ENCODE results near the gene C16orf82.
"Not testable (repeated sequence)": the region's sequence is repeated elsewhere in the genome, so short reads cannot be mapped to it uniquely, and the experiment has no call there.

Gene C16orf82

GRCh38 chr16:27066668-27067537 lies at the start of gene C16orf82:
Gene C16orf82, plus strand, starts transcription at chr16:27066927.
- DNase-seq: no peak

DNA sequence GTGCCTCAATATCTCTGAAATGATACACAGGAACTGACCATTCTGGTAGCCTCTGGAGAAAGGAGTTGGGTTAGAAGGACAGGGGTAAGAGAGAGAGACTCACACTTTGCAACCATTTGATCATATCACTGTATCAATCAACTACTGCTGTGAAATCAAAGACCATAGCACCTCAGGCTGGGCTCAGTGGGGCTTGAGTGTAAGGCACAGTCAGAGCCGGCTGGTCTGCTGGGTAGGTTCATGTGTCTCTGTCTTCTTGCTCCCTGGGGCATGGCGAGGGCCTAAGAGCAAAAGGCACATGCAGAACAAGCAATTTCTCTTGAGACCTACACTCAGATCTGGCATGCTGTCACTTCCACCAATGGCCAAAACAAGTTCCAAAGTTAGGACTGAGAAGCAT lies 46.7 kb upstream of the C16orf82 start:
- no peak for DNase-seq

DNA sequence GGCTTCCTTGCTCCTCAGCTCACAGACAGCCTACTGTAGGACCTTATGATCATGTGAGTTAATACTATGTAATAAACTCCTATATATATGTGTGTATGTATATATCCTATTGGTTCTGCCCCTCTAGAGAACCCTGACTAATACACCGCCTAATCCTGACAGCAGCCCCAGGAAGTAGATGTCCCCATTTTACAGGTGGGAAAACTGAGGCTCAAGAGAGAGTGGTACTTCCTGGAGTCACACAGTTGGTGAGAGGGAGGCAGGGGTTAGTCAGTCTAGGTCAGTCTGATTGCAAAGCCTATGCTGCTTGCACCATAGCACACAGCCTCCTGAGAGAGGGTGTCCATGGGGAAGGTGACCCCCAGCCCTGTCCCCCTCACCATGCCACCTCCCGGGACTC lies 42.7 kb upstream of the C16orf82 start:
- DNase-seq: no peak

GRCh38 chr16:27025581-27025980 lies 41.1 kb upstream of the C16orf82 start:
- no peak for DNase-seq

- DNase-seq: no peak
These were observed 38.8 kb upstream of the C16orf82 start for GRCh38 chr16:27027971-27028370.

GRCh38 chr16:27028591-27029110 lies 38.1 kb upstream of the C16orf82 start:
- DNase-seq: no peak

GRCh38 chr16:27029525-27029924 lies 37.2 kb upstream of the C16orf82 start:
- DNase-seq: no peak

DNA sequence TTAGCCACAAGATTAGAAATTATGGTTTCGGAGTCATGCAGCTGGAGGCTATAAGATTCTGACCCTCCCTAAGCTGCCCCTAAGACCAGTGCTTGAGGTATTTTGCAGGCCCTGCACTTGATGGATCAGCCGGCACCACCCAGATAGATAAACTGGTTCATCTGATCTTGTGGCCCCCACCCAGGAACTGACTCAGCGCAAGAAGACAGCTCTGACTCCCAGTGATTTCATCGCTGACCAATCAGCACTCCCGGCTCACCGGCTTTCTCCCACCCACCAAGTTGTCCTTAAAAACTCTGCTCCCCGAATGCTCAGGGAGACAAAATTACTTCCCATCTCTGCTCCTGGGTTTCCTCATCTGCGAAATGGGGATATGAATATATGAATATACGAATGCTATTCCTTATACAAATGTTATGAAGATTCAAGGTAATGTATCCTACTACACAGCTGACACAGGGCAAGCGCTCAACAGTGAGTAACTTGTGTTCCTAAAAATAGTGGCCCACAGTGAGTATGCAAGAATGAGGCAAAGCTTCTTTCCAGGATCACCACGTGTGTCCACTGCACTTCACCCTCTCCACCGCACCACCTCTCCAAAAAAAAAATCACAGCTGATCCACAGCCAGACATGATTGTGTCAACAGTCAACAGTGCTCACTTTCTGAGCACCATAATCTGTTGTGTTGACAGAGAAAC lies 33.3 kb upstream of the C16orf82 start:
- no peak for DNase-seq

DNA sequence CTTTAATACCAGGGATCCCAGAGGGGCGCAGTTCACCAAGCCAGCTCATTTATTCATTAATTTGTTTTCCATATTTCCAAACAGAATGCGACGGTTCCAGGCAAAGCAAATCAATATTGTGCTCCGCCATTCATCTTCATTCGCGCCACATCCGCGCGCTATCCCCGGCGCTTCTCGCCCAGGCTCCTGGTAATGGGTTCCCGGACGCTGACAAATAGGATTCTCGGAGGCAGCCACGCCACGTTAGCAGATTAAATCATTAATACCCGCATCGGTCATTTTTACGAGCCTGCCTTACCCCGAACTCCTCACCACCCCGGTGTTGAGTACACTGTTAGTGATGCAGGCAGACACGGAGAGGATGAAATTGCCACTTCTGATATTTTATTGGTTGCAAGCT lies 26.0 kb upstream of the C16orf82 start:
- no peak for DNase-seq

GRCh38 chr16:27046958-27047518 lies 19.7 kb upstream of the C16orf82 start:
- DNase-seq: no peak

- DNase-seq: no peak
These were observed 18.4 kb upstream of the C16orf82 start for GRCh38 chr16:27048316-27048715.

DNA sequence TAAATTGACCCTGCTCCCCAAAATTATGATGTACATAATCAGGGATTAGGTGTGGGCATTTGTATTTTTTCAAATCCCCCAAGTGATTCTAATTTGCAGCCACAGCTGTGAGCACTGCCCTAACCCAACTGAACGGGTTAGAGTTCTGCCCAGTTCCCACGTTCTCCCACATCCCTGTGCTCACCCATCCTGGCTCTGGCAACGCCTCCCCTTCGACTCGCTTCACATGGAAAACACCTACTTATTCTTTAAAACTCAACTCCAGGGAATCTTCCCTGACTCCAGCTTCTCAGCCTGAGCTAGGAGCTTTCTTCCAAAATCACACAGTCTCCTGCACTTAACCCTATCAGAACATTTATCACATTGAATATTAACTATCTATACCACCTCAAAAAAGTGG lies 17.6 kb upstream of the C16orf82 start:
- DNase-seq: no peak

GRCh38 chr16:27052007-27052406 lies 14.7 kb upstream of the C16orf82 start:
- DNase-seq: no peak

DNA sequence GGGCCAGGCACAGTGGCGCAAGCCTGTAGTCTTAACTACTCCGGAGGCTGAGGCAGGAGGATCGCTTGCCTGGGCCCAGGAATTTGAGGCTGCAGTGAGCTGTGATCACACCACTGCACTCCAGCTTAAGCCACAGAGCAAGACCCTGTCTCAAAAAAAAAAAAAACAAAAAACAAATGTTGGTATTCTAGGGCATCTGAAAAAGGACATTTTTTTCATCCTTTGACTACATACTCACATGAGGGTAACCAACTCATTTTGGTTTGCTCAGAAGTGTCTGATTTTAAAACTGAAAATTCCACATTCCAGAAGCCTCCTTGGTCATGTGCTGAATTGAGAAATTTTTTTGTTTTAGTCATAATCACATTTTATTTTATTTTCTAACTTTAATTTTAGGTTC lies 12.7 kb upstream of the C16orf82 start:
- DNase-seq: no peak

- DNase-seq: no peak
These were observed 8.4 kb upstream of the C16orf82 start for GRCh38 chr16:27058299-27058698.

DNA sequence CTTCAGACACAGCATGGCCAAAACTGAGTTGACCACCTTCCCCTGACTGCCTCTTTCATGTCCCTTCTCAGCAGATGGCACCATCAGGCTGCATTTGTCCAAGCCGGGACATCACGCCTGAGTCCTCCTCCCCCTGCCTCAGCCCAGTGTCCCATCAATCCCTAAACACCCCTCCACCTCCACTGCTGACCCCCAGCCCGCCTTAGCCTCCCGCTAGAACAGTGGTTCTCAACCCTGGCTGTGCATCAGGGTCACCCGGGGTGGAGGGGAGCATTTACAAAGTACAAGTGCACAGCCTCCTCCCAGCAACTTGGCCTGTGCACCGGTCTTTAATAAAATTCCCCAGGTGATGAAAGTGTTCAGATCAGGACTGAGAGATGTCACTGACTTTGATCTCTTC lies 4.0 kb downstream of the C16orf82 start:
- DNase-seq: no peak

- no peak for DNase-seq
These were observed 7.0 kb downstream of the C16orf82 start for GRCh38 chr16:27073733-27074132.

DNA sequence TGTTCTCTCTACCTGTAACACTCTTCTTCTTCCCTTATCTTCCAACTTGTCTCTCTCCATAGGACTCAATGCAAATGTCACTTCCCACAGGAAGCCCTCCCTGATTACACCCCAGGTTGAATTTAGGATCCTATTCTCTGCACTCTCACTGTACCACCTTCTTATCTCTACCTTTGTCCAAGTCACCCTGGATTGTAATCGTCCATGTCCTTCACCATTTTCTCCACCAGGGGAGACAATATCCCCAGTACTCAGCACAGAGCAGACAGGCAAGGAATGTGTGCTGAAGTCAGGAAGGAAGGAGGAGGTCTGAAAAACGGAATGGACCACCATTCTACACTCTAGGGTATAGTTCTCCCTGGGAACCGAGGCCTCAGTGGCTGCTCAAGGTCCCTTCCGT lies 14.2 kb downstream of the C16orf82 start:
- no peak for DNase-seq

- DNase-seq: no peak
These were observed 17.1 kb downstream of the C16orf82 start for GRCh38 chr16:27083861-27084261.

GRCh38 chr16:27084307-27085028 lies 17.7 kb downstream of the C16orf82 start:
- no peak for DNase-seq

DNA sequence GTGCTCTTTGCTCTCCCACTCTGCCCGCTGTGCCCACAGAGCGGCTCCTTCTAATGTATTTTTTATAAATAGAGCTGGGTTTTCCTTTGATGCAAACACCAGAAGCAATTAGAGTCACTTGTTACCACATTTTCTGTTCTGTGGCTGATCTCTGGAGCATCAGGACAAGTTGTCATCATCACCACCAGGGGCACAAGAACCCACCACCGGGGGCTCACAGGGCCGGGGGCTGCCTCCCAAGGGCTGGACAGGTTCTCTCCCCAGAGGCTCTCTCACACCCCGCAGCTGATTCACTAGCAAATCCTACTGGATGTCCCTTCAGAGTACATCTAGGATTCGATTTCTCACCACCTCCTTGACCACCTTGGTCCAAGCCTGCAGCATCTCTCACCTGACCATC lies 18.5 kb downstream of the C16orf82 start:
- DNase-seq: no peak

DNA sequence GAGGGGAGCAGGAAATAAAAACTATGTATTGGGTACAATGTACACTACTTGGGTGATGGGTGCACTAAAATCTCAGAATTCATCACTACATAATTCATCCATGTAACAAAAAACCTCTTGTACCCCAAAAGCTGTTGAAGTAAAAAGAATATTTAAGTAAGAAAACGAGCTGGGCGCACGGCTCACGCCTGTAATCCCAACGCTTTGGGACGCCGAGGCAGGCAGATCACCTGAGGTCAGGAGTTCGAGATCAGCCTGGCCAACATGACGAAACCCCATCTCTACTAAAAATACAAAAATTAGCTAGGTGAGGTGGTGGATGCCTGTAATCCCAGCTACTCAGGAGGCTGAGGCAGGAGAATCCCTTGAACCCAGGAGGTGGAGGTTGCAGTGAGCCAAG lies 19.3 kb downstream of the C16orf82 start:
- DNase-seq: not testable (repeated sequence)

DNA sequence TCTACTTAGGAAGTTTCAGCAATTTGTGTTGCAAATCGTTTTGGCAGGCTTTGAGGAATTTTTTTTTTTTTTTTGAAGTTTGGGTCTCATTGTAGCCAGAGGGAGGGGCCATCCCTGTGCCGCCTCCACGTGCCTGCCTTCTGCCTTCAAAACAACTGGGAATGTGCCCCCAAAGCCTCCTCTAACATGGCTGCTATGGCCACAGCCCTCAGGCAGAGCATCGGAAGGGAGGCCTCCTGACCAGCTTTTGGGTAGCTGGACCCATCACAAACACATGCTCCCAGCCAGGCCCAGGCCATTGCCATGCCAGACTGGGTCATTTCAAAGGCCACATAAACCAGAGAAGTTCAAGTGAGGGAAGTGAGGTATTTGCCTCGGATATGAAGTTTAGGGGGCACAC lies 21.5 kb downstream of the C16orf82 start:
- no peak for DNase-seq

All from activated CD8-positive, alpha-beta memory T cell treated with anti-CD3 and anti-CD28 coated beads, Interleukin-2, amount 50 U/mL, for 4 hours (primary cell).